ENCODE data around the gene SERPINA9.

- TF ChIP-seq CTCF (IDR thresholded peaks at IDR 0.05; ENCODE audit: low read depth, low read length) (peak; percentile 98), EZH2phosphoT487 (IDR thresholded peaks at IDR 0.05; ENCODE audit: low read depth) (no peak)
Observed at GRCh38 chr14:94485944-94486841, 10.2 kb upstream of the SERPINA9 start.

All from OCI-LY3 (cell line).